ENCODE measurements around the gene MAGEB17.

DNA sequence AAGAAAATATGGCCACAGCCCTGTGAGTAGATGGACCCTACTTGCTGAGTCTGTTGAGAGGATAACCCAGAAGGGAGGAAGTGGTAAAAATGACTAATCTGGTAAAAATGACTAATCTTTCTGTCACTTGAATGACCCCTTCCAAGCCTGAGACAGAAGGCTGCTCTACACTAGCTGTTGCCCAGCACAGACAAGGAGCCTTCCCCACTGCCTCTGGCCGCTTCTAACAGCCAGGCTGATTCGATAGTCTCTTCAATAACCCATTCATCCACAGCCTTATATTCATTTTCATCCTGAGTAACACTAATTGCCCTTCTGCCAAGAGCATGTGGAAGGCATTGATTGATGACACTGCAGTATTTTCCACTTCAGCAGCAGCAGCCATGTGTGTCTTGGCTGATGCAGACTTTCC is 18.4 kb downstream of the MAGEB17 start:
- TF ChIP-seq, protein P1, sequence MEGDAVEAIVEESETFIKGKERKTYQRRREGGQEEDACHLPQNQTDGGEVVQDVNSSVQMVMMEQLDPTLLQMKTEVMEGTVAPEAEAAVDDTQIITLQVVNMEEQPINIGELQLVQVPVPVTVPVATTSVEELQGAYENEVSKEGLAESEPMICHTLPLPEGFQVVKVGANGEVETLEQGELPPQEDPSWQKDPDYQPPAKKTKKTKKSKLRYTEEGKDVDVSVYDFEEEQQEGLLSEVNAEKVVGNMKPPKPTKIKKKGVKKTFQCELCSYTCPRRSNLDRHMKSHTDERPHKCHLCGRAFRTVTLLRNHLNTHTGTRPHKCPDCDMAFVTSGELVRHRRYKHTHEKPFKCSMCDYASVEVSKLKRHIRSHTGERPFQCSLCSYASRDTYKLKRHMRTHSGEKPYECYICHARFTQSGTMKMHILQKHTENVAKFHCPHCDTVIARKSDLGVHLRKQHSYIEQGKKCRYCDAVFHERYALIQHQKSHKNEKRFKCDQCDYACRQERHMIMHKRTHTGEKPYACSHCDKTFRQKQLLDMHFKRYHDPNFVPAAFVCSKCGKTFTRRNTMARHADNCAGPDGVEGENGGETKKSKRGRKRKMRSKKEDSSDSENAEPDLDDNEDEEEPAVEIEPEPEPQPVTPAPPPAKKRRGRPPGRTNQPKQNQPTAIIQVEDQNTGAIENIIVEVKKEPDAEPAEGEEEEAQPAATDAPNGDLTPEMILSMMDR (IDR thresholded peaks at IDR 0.05) = no peak
- no peak for TF ChIP-seq POLR2A (IDR thresholded peaks at IDR 0.05)
